Sigmoid colon (tissue), 4 donors: ENCODE results near the gene MAML1.

ENCODE experiments used
- POLR2AphosphoS5 ChIP-seq, 4 donors: sonication (generic); formaldehyde crosslinking; IDR thresholded peaks; one replicate each; pipeline ENCODE4 v1.6.1; 2017; ENCODE audit warnings: antibody characterized with exemption in 4 of 4
- TF ChIP-seq, protein P1 (sequence below), 4 experiments: fragments of 450-650 bp in 3 of 4; fragments of 200-600 bp in 1 of 4; IDR thresholded peaks; one replicate each; pipeline ENCODE4 v1.5.1; 2016 to 2019; ENCODE audit warnings: antibody characterized with exemption in 4 of 4, mild to moderate bottlenecking in 3 of 4, moderate library complexity in 2 of 4

DNA sequence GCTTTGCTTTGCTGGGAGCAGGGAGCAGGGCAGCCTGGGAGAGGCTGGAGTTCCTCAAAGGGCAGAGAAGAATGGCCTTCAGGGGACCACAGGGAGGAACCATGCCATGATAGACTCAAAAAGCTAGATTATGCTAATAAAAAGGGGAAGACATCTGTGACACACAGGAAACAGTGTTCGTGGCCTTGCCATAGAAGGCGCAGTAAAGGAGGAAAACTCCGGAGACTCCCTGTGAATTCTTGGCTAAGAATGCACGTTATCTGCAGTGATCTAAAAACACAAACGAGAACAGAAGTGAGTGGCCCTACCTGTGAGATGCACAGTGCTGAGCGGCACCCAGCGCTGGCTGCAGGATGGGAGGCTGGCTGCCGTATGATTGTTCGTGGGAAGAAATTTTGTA is 45.3 kb downstream of the MAML1 start:
- no peak for TF ChIP-seq POLR2AphosphoS5 (IDR thresholded peaks at IDR 0.05)
- TF ChIP-seq, protein P1, sequence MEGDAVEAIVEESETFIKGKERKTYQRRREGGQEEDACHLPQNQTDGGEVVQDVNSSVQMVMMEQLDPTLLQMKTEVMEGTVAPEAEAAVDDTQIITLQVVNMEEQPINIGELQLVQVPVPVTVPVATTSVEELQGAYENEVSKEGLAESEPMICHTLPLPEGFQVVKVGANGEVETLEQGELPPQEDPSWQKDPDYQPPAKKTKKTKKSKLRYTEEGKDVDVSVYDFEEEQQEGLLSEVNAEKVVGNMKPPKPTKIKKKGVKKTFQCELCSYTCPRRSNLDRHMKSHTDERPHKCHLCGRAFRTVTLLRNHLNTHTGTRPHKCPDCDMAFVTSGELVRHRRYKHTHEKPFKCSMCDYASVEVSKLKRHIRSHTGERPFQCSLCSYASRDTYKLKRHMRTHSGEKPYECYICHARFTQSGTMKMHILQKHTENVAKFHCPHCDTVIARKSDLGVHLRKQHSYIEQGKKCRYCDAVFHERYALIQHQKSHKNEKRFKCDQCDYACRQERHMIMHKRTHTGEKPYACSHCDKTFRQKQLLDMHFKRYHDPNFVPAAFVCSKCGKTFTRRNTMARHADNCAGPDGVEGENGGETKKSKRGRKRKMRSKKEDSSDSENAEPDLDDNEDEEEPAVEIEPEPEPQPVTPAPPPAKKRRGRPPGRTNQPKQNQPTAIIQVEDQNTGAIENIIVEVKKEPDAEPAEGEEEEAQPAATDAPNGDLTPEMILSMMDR (IDR thresholded peaks at IDR 0.05), result no peak
